Right lung (tissue), 5 donors: ENCODE results near the gene NDST1. TPM values are rescaled to one million over a fixed set of nuclear protein-coding genes. Genes with fewer than 3 reads are reported as not detected.

Experiments
- DNase-seq, 2 donors: peaks; one replicate each; pipeline ENCODE4 v3.0.0-alpha.2; 2013
- polyA plus RNA-seq, 5 donors: library from polyadenylated mRNA; unstranded; fragments of 120-200 nt; gene quantifications; one replicate each; pipeline versions ENCODE4 v1.2.1 to v1.2.3, GENCODE V29; 2013; ENCODE audit warnings: inconsistent platforms in 1 of 5, low replicate concordance in 1 of 5; ENCODE audit not compliant: insufficient read length in 5 of 5, insufficient read depth in 1 of 5

NDST1 gene
- polyA plus RNA-seq, 5 donors, result 45.0 to 71.2 (median 65.9) TPM

GRCh38 chr5:150567031-150567717 lies 59.2 kb downstream of the NDST1 start:
- no peak for DNase-seq

- DNase-seq, result no peak
Observed at GRCh38 chr5:150568663-150569062, 60.7 kb downstream of the NDST1 start.

GRCh38 chr5:150570333-150570732 lies 62.4 kb downstream of the NDST1 start:
- no peak for DNase-seq

GRCh38 chr5:150571836-150572235 lies 63.9 kb downstream of the NDST1 start:
- no peak for DNase-seq

- DNase-seq, result no peak
Observed at GRCh38 chr5:150573216-150573615, 65.3 kb downstream of the NDST1 start.

- no peak for DNase-seq
Observed at GRCh38 chr5:150573867-150574817, 66.2 kb downstream of the NDST1 start.

GRCh38 chr5:150574818-150575547 lies 67.1 kb downstream of the NDST1 start:
- DNase-seq, result no peak

- DNase-seq, result no peak
Observed at GRCh38 chr5:150575745-150576448, 68.0 kb downstream of the NDST1 start.

- DNase-seq, result no peak
Observed at GRCh38 chr5:150576449-150576949, 68.6 kb downstream of the NDST1 start.

- no peak for DNase-seq
Observed at GRCh38 chr5:150577378-150578139, 69.6 kb downstream of the NDST1 start.

GRCh38 chr5:150578781-150579461 lies 71.0 kb downstream of the NDST1 start:
- DNase-seq, result no peak

GRCh38 chr5:150579462-150580400 lies 71.8 kb downstream of the NDST1 start:
- DNase-seq, result no peak

- no peak for DNase-seq
Observed at GRCh38 chr5:150580917-150581316, 73.0 kb downstream of the NDST1 start.

- DNase-seq, result peak; percentile 78 to 83
Observed at GRCh38 chr5:150582241-150583109, 74.5 kb downstream of the NDST1 start.

GRCh38 chr5:150583541-150584225 lies 75.8 kb downstream of the NDST1 start:
- no peak for DNase-seq

GRCh38 chr5:150584556-150585335 lies 76.8 kb downstream of the NDST1 start:
- DNase-seq, result no peak
